Measurements from ENCODE around the gene PIF1. TPM values are rescaled to one million over a fixed set of nuclear protein-coding genes. Genes with fewer than 3 reads are reported as not detected.

The PIF1 gene
- total RNA-seq, 1 donor from 2014 or later, result 4.8 TPM

DNA sequence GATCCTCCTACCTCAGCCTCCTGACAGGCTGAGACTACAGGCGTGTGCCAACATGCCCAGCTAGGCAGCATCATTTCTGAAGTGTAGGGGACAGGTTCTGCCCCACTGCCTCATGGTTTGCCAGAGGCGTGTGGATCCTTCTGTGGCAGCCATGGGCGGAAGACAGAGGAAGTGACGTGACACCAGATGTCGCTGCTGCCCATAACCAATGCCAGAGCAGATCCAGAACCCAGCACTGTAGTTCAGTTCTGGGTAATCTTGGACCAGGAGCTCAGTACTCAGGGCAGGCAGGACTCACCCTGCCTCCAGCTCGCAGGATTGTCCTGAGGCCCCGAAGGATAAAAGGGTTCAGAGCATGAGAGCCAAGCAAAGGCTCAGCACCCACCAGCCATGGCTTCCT, 58.2 kb downstream of the PIF1 start:
- Mint-ChIP-seq H3K36me3 (ENCODE audit: unreplicated experiment) (no peaks in the 10 kb centered on the region), H3K27me3 (ENCODE audit: unreplicated experiment) (no peaks in the 10 kb centered on the region), H3K27ac (ENCODE audit: unreplicated experiment) (no peak overlapping the region), H3K9me3 (ENCODE audit: unreplicated experiment) (no peaks in the 10 kb centered on the region), H3K4me1 (ENCODE audit: unreplicated experiment) (no peaks in the 10 kb centered on the region), H3K4me3 (ENCODE audit: unreplicated experiment) (no peak overlapping the region)
- no peak for TF ChIP-seq CTCF (IDR thresholded peaks at IDR 0.05)
- DNase-seq (ENCODE audit: extremely low spot score, unreplicated experiment), result no peak

DNA sequence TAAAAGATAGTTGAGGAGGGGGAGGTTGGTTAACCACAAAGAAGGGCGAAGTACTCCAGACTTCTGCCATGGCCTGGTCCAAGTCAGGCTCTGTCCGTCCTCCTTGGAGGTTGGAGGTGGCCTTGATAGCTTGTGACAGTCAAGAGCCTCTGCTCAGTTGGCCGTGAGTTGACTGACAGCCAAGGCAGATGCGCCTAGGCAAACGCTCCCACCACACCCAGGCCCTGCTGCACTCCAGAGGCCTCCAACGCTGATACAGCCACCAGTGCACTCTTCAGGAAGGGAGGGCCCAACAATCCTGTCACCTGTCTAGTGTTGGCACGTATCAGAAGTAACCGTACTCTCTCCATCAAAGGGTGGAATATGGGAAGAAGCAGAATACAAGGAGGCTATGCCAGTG, 59.4 kb downstream of the PIF1 start:
- no peak for TF ChIP-seq CTCF (IDR thresholded peaks at IDR 0.05)
- H3K27ac Mint-ChIP-seq (ENCODE audit: unreplicated experiment), result no peak overlapping the region
- H3K4me1 Mint-ChIP-seq (ENCODE audit: unreplicated experiment), result no peaks in the 10 kb centered on the region
- no peak for DNase-seq (ENCODE audit: extremely low spot score, unreplicated experiment)
- H3K36me3 Mint-ChIP-seq (ENCODE audit: unreplicated experiment), result no peaks in the 10 kb centered on the region
- no peak overlapping the region for H3K4me3 Mint-ChIP-seq (ENCODE audit: unreplicated experiment)
- H3K9me3 Mint-ChIP-seq (ENCODE audit: unreplicated experiment), result no peaks in the 10 kb centered on the region
- H3K27me3 Mint-ChIP-seq (ENCODE audit: unreplicated experiment), result no peaks in the 10 kb centered on the region

Other genes with a start within 250 kb of the PIF1 start
- gene RBPMS2, start 50.1 kb downstream of the PIF1 start, total RNA-seq, result 3.8 and 4.8 TPM in 2 replicates
- 24.5 and 24.7 TPM in 2 replicates for gene PLEKHO2, start 16.3 kb upstream of the PIF1 start, total RNA-seq
- gene ANKDD1A, start 86.3 kb upstream of the PIF1 start, total RNA-seq, result 4.6 and 5.7 TPM in 2 replicates
- 116 and 120 TPM in 2 replicates for gene SPG21, start 164.3 kb upstream of the PIF1 start, total RNA-seq
- 16.3 and 16.9 TPM in 2 replicates for gene MTFMT, start 204.0 kb upstream of the PIF1 start, total RNA-seq
- gene SLC51B, start 219.7 kb upstream of the PIF1 start, total RNA-seq, result not detected in 2 replicates
- gene RASL12, start 242.3 kb upstream of the PIF1 start, total RNA-seq, result 0.73 and 0.78 TPM in 2 replicates

All from osteocyte (in vitro differentiated cells).